ENCODE results near the gene NLK. TPM values are rescaled to one million over a fixed set of nuclear protein-coding genes. Genes with fewer than 3 reads are reported as not detected.
"Not testable (repeated sequence)": the region's sequence is repeated elsewhere in the genome, so short reads cannot be mapped to it uniquely, and the experiment has no call there.

NLK gene
- total RNA-seq, 2 experiments from 2014 or later: 13.1 to 16.1 TPM

GRCh38 chr17:28219771-28220170 lies 177.3 kb downstream of the NLK start:
- H3K36me3 Mint-ChIP-seq: no peaks in the 10 kb centered on the region
- H3K9me3 Mint-ChIP-seq (ENCODE audit: low read depth): no peaks in the 10 kb centered on the region
- ATAC-seq (no peak), DNase-seq (no peak)
- peaks cover 1% of the 10 kb centered on the region for H3K27me3 Mint-ChIP-seq
- CTCF ChIA-PET: interaction anchor here (0.7 kb wide), 1 partner anchor 445 kb away, joined by 3 read pairs; no protein-coding TSS in a partner anchor
- H3K4me1 Mint-ChIP-seq: peaks cover 6% of the 10 kb centered on the region
- H3K4me3 Mint-ChIP-seq: no peak overlapping the region
- H3K27ac Mint-ChIP-seq: no peak overlapping the region

DNA sequence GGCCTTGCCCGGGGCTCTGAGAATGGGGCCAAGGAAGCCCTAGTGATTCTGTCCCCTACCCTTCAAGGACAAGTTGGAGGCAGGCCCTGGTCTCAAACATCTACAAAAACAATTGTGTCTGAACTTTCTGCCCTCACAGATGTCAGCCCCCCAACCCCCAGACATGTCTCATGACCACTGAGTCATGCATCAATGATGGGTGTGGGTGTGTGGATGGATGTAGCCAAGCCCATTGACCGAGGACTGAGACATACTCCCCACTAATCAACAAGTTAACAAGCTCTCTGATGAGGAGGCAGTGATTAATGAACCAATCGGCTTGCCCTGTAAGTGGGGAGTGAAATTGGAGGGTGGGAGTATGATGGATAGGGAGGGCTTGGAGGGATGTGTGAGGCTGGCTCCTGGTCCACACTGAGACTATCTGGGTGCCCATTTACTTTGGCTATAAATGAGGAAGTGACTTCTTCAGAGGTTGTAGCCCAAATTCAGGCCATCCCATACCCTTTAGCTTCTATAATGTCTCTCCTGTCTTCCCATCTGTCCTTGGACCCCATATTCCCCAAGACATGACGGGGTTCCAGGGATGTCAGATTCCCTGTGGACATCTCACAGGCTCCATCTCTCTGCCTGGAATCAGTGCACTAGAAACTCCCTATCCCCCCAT lies 179.4 kb downstream of the NLK start:
- Mint-ChIP-seq H3K27ac (no peak overlapping the region), H3K4me3 (no peak overlapping the region), H3K36me3 (no peaks in the 10 kb centered on the region), H3K27me3 (peaks cover 8% of the 10 kb centered on the region), H3K9me3 (ENCODE audit: low read depth) (no peaks in the 10 kb centered on the region), H3K4me1 (peaks cover under 1% of the 10 kb centered on the region)
- no peak for ATAC-seq
- no peak for DNase-seq
- CTCF ChIA-PET: no interaction called here

- H3K4me1 Mint-ChIP-seq: peaks cover 23% of the 10 kb centered on the region
- no peaks in the 10 kb centered on the region for H3K9me3 Mint-ChIP-seq (ENCODE audit: low read depth)
- no peak overlapping the region for H3K27ac Mint-ChIP-seq
- no peak overlapping the region for H3K4me3 Mint-ChIP-seq
- DNase-seq (no peak), ATAC-seq (no peak)
- H3K36me3 Mint-ChIP-seq: no peaks in the 10 kb centered on the region
- H3K27me3 Mint-ChIP-seq: peaks cover 32% of the 10 kb centered on the region
- CTCF ChIA-PET: no interaction called here
Observed at GRCh38 chr17:28225271-28225670, 182.8 kb downstream of the NLK start.

DNA sequence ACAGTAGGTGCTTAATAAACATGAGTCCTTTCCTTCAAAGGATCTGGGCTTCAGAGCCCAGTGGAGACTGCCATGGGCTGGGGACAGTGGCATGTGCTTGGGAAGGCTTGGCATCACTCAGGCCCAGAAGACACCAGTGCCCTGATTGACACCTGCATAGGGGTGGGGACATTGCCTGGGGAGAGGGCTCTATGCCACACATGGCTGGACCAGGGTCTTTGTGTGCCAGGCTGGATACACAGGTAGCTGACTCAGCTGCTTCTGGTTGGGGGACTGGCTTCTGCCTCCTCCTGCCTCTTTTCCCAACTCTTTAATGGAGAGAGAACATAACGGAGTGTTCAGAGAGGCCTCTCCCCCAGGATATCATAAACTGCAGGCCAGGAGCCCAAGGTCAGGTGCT lies 183.4 kb downstream of the NLK start:
- Mint-ChIP-seq H3K27ac (no peak overlapping the region), H3K36me3 (no peaks in the 10 kb centered on the region), H3K4me3 (no peak overlapping the region), H3K9me3 (ENCODE audit: low read depth) (no peaks in the 10 kb centered on the region), H3K4me1 (peaks cover 27% of the 10 kb centered on the region), H3K27me3 (peaks cover 38% of the 10 kb centered on the region)
- ATAC-seq (no peak), DNase-seq (no peak)
- CTCF ChIA-PET: no interaction called here

- no peak overlapping the region for H3K4me3 Mint-ChIP-seq
- no peak overlapping the region for H3K27ac Mint-ChIP-seq
- CTCF ChIA-PET: no interaction called here
- H3K4me1 Mint-ChIP-seq: peaks cover 27% of the 10 kb centered on the region
- no peaks in the 10 kb centered on the region for H3K9me3 Mint-ChIP-seq (ENCODE audit: low read depth)
- no peaks in the 10 kb centered on the region for H3K36me3 Mint-ChIP-seq
- DNase-seq (no peak), ATAC-seq (no peak)
- H3K27me3 Mint-ChIP-seq: peaks cover 46% of the 10 kb centered on the region
Observed at GRCh38 chr17:28226563-28227315, 184.3 kb downstream of the NLK start.

DNA sequence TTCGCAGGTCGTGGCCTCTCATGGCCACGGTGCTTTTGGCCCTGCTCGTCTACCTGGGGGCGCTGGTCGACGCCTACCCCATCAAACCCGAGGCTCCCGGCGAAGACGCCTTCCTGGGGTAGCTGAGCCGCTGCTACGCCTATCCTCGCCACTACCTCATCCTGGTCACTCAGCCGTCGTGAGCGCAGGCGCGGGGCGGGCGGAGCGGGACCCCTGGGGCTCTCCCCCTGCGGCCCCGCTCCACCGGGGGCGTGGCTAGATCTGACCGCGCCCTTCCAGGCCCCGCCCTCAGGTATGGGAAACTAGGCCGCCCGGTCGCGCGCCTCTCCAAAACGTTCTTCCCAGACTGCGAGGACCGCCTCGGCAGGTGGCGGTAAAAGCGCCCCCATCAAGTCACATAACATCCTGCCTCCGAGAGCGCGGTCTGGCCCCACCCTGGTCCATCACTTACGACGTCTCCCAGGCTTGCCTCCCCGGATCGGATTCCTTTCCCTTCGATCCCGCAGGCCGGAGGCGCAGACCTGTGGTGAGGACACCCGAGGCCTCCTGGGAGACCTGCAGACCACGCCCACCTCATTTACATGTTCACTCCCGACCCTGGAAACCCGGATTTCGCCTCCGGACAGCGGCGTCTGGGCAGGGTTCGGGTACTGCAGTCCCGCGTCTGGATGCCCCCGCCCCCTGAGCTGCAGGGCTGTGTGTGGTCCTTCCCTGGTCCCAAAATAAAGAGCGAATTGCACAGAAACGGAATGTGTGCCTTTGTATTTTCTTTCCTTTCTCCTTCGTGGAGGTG lies 185.0 kb downstream of the NLK start:
- CTCF ChIA-PET: no interaction called here

GRCh38 chr17:28228109-28228840 lies 185.8 kb downstream of the NLK start:
- peaks cover 27% of the 10 kb centered on the region for H3K4me1 Mint-ChIP-seq
- no peak overlapping the region for H3K27ac Mint-ChIP-seq
- H3K27me3 Mint-ChIP-seq: peaks cover 57% of the 10 kb centered on the region
- CTCF ChIA-PET: interaction anchor here (9.2 kb wide), 1 partner anchor 22 kb away, joined by 55 read pairs; no protein-coding TSS in a partner anchor
- H3K4me3 Mint-ChIP-seq: peak overlapping the region; percentile 66
- H3K36me3 Mint-ChIP-seq: no peaks in the 10 kb centered on the region
- no peak for ATAC-seq
- no peak for DNase-seq
- H3K9me3 Mint-ChIP-seq (ENCODE audit: low read depth): no peaks in the 10 kb centered on the region

More for the DNA sequence above, 185.0 kb downstream of the NLK start:
- Mint-ChIP-seq H3K27me3 (peaks cover 51% of the 10 kb centered on the region), H3K36me3 (no peaks in the 10 kb centered on the region), H3K9me3 (ENCODE audit: low read depth) (no peaks in the 10 kb centered on the region), H3K27ac (no peak overlapping the region), H3K4me1 (peaks cover 27% of the 10 kb centered on the region), H3K4me3 (peak overlapping the region; percentile 66)
- peak; percentile 24 for ATAC-seq
- DNase-seq: peak; percentile 49

DNA sequence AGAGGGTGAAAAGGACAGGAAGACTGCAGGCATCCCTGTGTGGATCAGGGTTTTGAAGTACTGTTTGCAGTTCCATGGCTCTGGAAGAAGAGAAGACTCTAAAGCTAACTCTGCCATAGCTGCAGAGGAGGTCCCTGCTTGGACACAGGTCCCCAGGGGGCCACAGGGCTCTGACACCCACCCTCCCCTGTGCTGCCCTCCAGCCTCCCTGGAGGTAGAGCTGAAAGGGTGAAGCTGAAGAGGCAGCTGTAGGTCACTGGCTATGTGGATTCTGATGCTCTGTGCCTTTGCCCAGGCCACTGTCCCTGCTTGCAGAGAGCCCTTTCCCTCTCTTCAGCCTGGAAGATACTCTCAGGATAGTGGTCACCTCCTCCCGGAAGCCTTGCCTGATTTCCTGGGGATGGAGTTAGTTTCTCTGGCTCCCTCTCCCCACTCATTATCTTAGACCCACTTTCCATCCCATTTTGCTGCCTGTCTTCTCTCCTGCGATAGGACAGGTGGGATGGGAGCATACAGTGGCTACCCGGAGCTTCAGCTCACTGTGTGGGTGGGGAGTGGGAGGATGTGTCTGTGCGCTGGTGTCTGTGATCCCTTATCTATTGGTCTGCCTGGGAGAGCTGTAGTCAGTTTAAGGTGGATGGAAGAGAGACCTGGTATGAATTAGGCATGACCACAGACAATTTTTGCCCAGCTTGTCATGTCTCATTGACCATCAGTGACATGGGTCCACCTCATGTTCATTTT lies 186.7 kb downstream of the NLK start:
- no peak overlapping the region for H3K27ac Mint-ChIP-seq
- CTCF ChIA-PET: interaction anchor here (0.7 to 9.2 kb wide), 3 partner anchors 17 to 106 kb away, joined by 3 to 55 read pairs (median 3); partner anchors contain the start of genes IFT20 and TNFAIP1
- H3K4me3 Mint-ChIP-seq: no peak overlapping the region
- DNase-seq (no peak), ATAC-seq (no peak)
- peaks cover 27% of the 10 kb centered on the region for H3K4me1 Mint-ChIP-seq
- peaks cover 62% of the 10 kb centered on the region for H3K27me3 Mint-ChIP-seq
- H3K36me3 Mint-ChIP-seq: no peaks in the 10 kb centered on the region
- H3K9me3 Mint-ChIP-seq (ENCODE audit: low read depth): no peaks in the 10 kb centered on the region

GRCh38 chr17:28230011-28230410 lies 187.5 kb downstream of the NLK start:
- Mint-ChIP-seq H3K4me3 (no peak overlapping the region), H3K4me1 (peaks cover 27% of the 10 kb centered on the region), H3K36me3 (no peaks in the 10 kb centered on the region), H3K27ac (no peak overlapping the region), H3K27me3 (peaks cover 66% of the 10 kb centered on the region), H3K9me3 (ENCODE audit: low read depth) (no peaks in the 10 kb centered on the region)
- DNase-seq: peak; percentile 86
- CTCF ChIA-PET: interaction anchor here (0.7 to 9.2 kb wide), 3 partner anchors 16 to 105 kb away, joined by 3 to 55 read pairs (median 3); partner anchors contain the start of genes IFT20 and TNFAIP1
- ATAC-seq: peak; percentile 92

DNA sequence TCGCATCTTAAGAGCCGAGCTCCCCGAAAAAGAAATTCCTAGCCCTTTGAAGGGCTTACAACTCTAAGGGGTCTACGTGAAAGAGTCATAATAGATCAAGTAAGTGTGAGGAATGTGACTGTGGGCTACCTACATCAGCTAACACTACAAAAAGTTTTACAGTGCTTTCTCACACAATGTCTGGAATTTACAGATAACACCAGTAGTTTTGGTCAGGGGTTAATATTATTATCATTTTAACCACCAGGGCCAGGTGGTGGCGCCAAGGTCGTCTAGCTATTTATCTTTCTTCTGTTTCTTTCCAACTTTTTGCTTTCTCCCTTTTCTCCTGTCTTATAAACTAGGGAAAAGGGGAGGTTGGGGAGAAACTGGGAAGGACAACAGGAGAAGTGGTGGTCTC lies 188.1 kb downstream of the NLK start:
- H3K27ac Mint-ChIP-seq; H3K4me3 Mint-ChIP-seq; H3K9me3 Mint-ChIP-seq (ENCODE audit: low read depth); DNase-seq; ATAC-seq; H3K36me3 Mint-ChIP-seq: not testable (repeated sequence)
- CTCF ChIA-PET: interaction anchor here (1.2 to 9.2 kb wide), 3 partner anchors 20 to 186 kb away, joined by 3 to 55 read pairs (median 8); partner anchors contain the start of genes IFT20 and TNFAIP1
- Mint-ChIP-seq H3K4me1 (peaks cover 27% of the 10 kb centered on the region), H3K27me3 (peaks cover 66% of the 10 kb centered on the region)

DNA sequence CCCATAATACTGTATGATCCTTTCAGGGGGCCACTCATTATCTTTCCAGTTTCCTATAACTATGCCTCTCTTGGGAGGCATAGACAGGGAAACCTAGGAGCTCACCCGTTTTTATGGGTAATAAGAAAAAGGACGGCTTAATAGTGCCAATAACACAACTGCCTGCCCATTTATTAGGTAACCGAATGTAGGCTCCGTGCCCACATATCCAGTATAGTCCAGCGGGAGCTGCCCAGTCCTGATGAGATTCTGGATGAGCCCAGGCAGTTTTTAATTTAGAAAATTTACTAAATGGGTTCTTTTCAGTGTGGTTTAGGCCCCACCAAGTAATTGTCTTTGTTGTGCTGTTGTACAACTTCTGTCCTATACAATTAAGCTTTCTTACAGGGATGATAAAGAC lies 189.1 kb downstream of the NLK start:
- not testable (repeated sequence) for H3K27ac Mint-ChIP-seq; H3K4me3 Mint-ChIP-seq; ATAC-seq; H3K36me3 Mint-ChIP-seq; H3K9me3 Mint-ChIP-seq (ENCODE audit: low read depth); DNase-seq
- peaks cover 61% of the 10 kb centered on the region for H3K27me3 Mint-ChIP-seq
- CTCF ChIA-PET: interaction anchor here (0.8 to 9.2 kb wide), 4 partner anchors 19 to 185 kb away, joined by 3 to 55 read pairs (median 6); partner anchors contain the start of genes IFT20 and TNFAIP1
- H3K4me1 Mint-ChIP-seq: peaks cover 27% of the 10 kb centered on the region

Data from activated CD8-positive, alpha-beta memory T cell treated with anti-CD3 and anti-CD28 coated beads, Interleukin-2, amount 10 ng/mL, durations not matched to agents 7 days and 5 days (primary cell).